Measurements from ENCODE around the gene TIAM1.

The TIAM1 gene

GRCh38 chr21:31343680-31344480, at the start of gene TIAM1:
Gene TIAM1, minus strand, starts transcription at chr21:31344261. Its CDS starts 77,289 bp downstream, at chr21:31266972.
- peak; percentile 75 for DNase-seq

- DNase-seq = no peak
These were observed 43.6 kb upstream of the TIAM1 start for GRCh38 chr21:31387560-31388186.

GRCh38 chr21:31386006-31386405, 41.9 kb upstream of the TIAM1 start:
- DNase-seq = no peak

GRCh38 chr21:31383770-31384169, 39.7 kb upstream of the TIAM1 start:
- DNase-seq = no peak

GRCh38 chr21:31382060-31382459, 38.0 kb upstream of the TIAM1 start:
- no peak for DNase-seq

GRCh38 chr21:31376301-31376700, 32.2 kb upstream of the TIAM1 start:
- no peak for DNase-seq

GRCh38 chr21:31374395-31374794, 30.3 kb upstream of the TIAM1 start:
- no peak for DNase-seq

- DNase-seq = no peak
These were observed 28.4 kb upstream of the TIAM1 start for GRCh38 chr21:31372471-31372765.

- DNase-seq = no peak
These were observed 27.8 kb upstream of the TIAM1 start for GRCh38 chr21:31371715-31372470.

- DNase-seq = peak; percentile 44
These were observed 27.0 kb upstream of the TIAM1 start for GRCh38 chr21:31370893-31371544.

GRCh38 chr21:31370281-31370892, 26.3 kb upstream of the TIAM1 start:
- DNase-seq = no peak

GRCh38 chr21:31368361-31368760, 24.3 kb upstream of the TIAM1 start:
- DNase-seq = no peak

GRCh38 chr21:31367801-31368200, 23.7 kb upstream of the TIAM1 start:
- DNase-seq = no peak

- DNase-seq = peak; percentile 94
These were observed 22.8 kb upstream of the TIAM1 start for GRCh38 chr21:31366825-31367224.

- no peak for DNase-seq
These were observed 20.3 kb upstream of the TIAM1 start for GRCh38 chr21:31364253-31364945.

GRCh38 chr21:31363720-31364119, 19.7 kb upstream of the TIAM1 start:
- DNase-seq = peak; percentile 51

GRCh38 chr21:31360717-31361116, 16.7 kb upstream of the TIAM1 start:
- no peak for DNase-seq

- DNase-seq = no peak
These were observed 14.1 kb upstream of the TIAM1 start for GRCh38 chr21:31358158-31358557.

- no peak for DNase-seq
These were observed 12.4 kb upstream of the TIAM1 start for GRCh38 chr21:31356440-31356839.

GRCh38 chr21:31354604-31355443, 10.8 kb upstream of the TIAM1 start:
- peak; percentile 82 for DNase-seq

- no peak for DNase-seq
These were observed 10.1 kb upstream of the TIAM1 start for GRCh38 chr21:31354122-31354521.
